ENCODE measurements around the gene BCL7A. TPM values are rescaled to one million over a fixed set of nuclear protein-coding genes. Genes with fewer than 3 reads are reported as not detected.

Gene BCL7A
- total RNA-seq, 1 donor from 2014 or later: 49.3 TPM

- no peak overlapping the region for H3K4me3 Mint-ChIP-seq (ENCODE audit: low read depth)
- no peaks in the 10 kb centered on the region for H3K9me3 Mint-ChIP-seq (ENCODE audit: low read depth)
- DNase-seq (ENCODE audit: low spot score, unreplicated experiment): no peak
- H3K27me3 Mint-ChIP-seq: no peaks in the 10 kb centered on the region
- peaks cover 12% of the 10 kb centered on the region for H3K4me1 Mint-ChIP-seq (ENCODE audit: low read depth)
- peak overlapping the region; percentile 87 for H3K27ac Mint-ChIP-seq
- peaks cover 24% of the 10 kb centered on the region for H3K36me3 Mint-ChIP-seq (ENCODE audit: insufficient read depth)
- TF ChIP-seq, protein P1, sequence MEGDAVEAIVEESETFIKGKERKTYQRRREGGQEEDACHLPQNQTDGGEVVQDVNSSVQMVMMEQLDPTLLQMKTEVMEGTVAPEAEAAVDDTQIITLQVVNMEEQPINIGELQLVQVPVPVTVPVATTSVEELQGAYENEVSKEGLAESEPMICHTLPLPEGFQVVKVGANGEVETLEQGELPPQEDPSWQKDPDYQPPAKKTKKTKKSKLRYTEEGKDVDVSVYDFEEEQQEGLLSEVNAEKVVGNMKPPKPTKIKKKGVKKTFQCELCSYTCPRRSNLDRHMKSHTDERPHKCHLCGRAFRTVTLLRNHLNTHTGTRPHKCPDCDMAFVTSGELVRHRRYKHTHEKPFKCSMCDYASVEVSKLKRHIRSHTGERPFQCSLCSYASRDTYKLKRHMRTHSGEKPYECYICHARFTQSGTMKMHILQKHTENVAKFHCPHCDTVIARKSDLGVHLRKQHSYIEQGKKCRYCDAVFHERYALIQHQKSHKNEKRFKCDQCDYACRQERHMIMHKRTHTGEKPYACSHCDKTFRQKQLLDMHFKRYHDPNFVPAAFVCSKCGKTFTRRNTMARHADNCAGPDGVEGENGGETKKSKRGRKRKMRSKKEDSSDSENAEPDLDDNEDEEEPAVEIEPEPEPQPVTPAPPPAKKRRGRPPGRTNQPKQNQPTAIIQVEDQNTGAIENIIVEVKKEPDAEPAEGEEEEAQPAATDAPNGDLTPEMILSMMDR (IDR thresholded peaks at IDR 0.05; ENCODE audit: unreplicated experiment): no peak
These were observed 37.0 kb downstream of the BCL7A start for GRCh38 chr12:122058549-122059149.

GRCh38 chr12:122059203-122059960 lies 37.7 kb downstream of the BCL7A start:
- TF ChIP-seq, protein P1 (IDR thresholded peaks at IDR 0.05; ENCODE audit: unreplicated experiment): no peak
- DNase-seq (ENCODE audit: low spot score, unreplicated experiment): no peak
- peaks cover 21% of the 10 kb centered on the region for H3K36me3 Mint-ChIP-seq (ENCODE audit: insufficient read depth)
- no peak overlapping the region for H3K4me3 Mint-ChIP-seq (ENCODE audit: low read depth)
- H3K27me3 Mint-ChIP-seq: no peaks in the 10 kb centered on the region
- peak overlapping the region; percentile 87 for H3K27ac Mint-ChIP-seq
- H3K9me3 Mint-ChIP-seq (ENCODE audit: low read depth): no peaks in the 10 kb centered on the region
- peaks cover 17% of the 10 kb centered on the region for H3K4me1 Mint-ChIP-seq (ENCODE audit: low read depth)

DNA sequence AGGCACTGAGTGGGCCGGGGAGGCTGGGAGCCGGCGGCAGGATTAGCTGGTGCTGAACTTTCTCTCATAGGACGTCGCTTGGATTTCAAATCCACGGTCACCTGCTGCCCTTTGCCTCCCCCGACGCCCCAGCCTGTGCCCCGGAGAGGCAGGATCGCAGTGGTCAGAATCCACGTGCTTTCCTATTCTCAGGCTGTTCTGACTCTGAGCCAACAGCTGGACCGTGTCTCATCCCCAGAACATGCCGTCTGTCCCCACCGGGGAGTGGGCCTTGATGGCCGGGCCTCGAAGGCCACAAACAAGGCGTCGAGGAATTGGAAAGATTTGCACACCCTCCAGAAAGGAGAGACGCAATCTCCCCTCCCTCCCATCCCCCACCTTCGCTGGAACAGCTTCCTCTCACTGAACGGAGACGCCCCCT lies 38.4 kb downstream of the BCL7A start:
- Mint-ChIP-seq H3K36me3 (ENCODE audit: insufficient read depth) (peaks cover 17% of the 10 kb centered on the region), H3K4me1 (ENCODE audit: low read depth) (peaks cover 17% of the 10 kb centered on the region), H3K27me3 (no peaks in the 10 kb centered on the region), H3K9me3 (ENCODE audit: low read depth) (no peaks in the 10 kb centered on the region), H3K27ac (no peak overlapping the region), H3K4me3 (ENCODE audit: low read depth) (no peak overlapping the region)
- TF ChIP-seq, protein P1 (IDR thresholded peaks at IDR 0.05; ENCODE audit: unreplicated experiment): no peak
- DNase-seq (ENCODE audit: low spot score, unreplicated experiment): no peak

DNA sequence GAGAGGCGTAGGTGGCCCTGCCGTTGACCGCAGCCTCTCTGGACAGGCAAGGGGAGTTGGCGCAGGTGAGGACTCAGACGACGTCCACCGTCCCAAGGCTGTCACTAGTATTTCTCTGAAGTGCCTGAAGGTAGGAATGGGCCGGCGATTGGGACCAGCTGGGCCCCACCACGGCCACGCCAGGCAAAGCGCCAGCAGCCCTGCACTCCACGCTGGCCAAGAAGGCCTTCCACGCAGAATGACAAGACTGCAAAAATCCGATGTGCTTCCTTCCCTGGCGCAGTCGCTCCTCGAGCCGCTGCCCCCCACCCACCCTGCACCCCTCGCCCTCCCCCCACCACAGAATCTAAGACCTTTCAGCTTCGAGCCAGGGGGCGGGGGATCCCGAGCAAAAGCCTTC lies 39.6 kb downstream of the BCL7A start:
- peaks cover 17% of the 10 kb centered on the region for H3K4me1 Mint-ChIP-seq (ENCODE audit: low read depth)
- no peak overlapping the region for H3K4me3 Mint-ChIP-seq (ENCODE audit: low read depth)
- no peaks in the 10 kb centered on the region for H3K27me3 Mint-ChIP-seq
- H3K27ac Mint-ChIP-seq: no peak overlapping the region
- H3K36me3 Mint-ChIP-seq (ENCODE audit: insufficient read depth): peaks cover 17% of the 10 kb centered on the region
- DNase-seq (ENCODE audit: low spot score, unreplicated experiment): no peak
- no peaks in the 10 kb centered on the region for H3K9me3 Mint-ChIP-seq (ENCODE audit: low read depth)
- TF ChIP-seq, protein P1 (IDR thresholded peaks at IDR 0.05; ENCODE audit: unreplicated experiment): no peak

- no peaks in the 10 kb centered on the region for H3K27me3 Mint-ChIP-seq
- no peaks in the 10 kb centered on the region for H3K9me3 Mint-ChIP-seq (ENCODE audit: low read depth)
- peak overlapping the region; percentile 2 for H3K4me3 Mint-ChIP-seq (ENCODE audit: low read depth)
- peaks cover 17% of the 10 kb centered on the region for H3K4me1 Mint-ChIP-seq (ENCODE audit: low read depth)
- TF ChIP-seq, protein P1 (IDR thresholded peaks at IDR 0.05; ENCODE audit: unreplicated experiment): no peak
- DNase-seq (ENCODE audit: low spot score, unreplicated experiment): no peak
- peak overlapping the region; percentile 81 for H3K27ac Mint-ChIP-seq
- peaks cover 11% of the 10 kb centered on the region for H3K36me3 Mint-ChIP-seq (ENCODE audit: insufficient read depth)
These were observed 41.4 kb downstream of the BCL7A start for GRCh38 chr12:122062832-122063693.

All from progenitor cell of endocrine pancreas (in vitro differentiated cells).